Astrocyte (in vitro differentiated cells and primary cell): ENCODE measurements around the gene APBA2. TPM values are rescaled to one million over a fixed set of nuclear protein-coding genes. Genes with fewer than 3 reads are reported as not detected.
A peak's percentile ranks its signal among the peaks of the same experiment; 100 is the strongest.

Experiments used
- DNase-seq: peaks from one replicate; pipeline ENCODE4 v3.0.0-alpha.2; 2010; ENCODE audit warnings: low read depth
- FAIRE-seq: peaks from 2 replicates; lab custom pipeline; 2011; peaks lifted over from hg19 to GRCh38; lab: Jason Lieb, UNC
- H2AFZ ChIP-seq: 2 replicates; pipeline ENCODE4 v1.6.0; 2012; ENCODE audit warnings: low read depth, low read length, inconsistent platforms
- H3K27ac ChIP-seq: 2 replicates; pipeline ENCODE4 v1.5.1; 2011; ENCODE audit warnings: low read depth, low read length, inconsistent platforms
- H3K27me3 ChIP-seq: 2 replicates; pipeline ENCODE4 v1.6.0; 2011; ENCODE audit warnings: low read length, inconsistent platforms; ENCODE audit not compliant: insufficient read depth
- H3K36me3 ChIP-seq: 2 replicates; pipeline ENCODE4 v1.5.1; 2011; ENCODE audit warnings: low read length, inconsistent platforms; ENCODE audit not compliant: insufficient read depth
- H3K4me1 ChIP-seq: 2 replicates; pipeline ENCODE4 v1.5.1; 2011; ENCODE audit warnings: low read length, inconsistent platforms; ENCODE audit not compliant: insufficient read depth
- H3K4me2 ChIP-seq: 2 replicates; pipeline ENCODE4 v1.6.0; 2012; ENCODE audit warnings: low read length, inconsistent platforms
- H3K4me3 ChIP-seq: 2 replicates; pipeline ENCODE4 v1.5.1; 2011; ENCODE audit warnings: low read depth, mild to moderate bottlenecking, low read length, inconsistent platforms; ENCODE audit not compliant: insufficient read depth
- H3K79me2 ChIP-seq: 2 replicates; pipeline ENCODE4 v1.6.0; 2012; ENCODE audit warnings: mild to moderate bottlenecking, low read length, inconsistent platforms; ENCODE audit not compliant: insufficient read depth
- H3K9ac ChIP-seq: 2 replicates; pipeline ENCODE4 v1.6.0; 2012; ENCODE audit warnings: mild to moderate bottlenecking, low read length, inconsistent platforms
- H3K9me3 ChIP-seq: 2 replicates; pipeline ENCODE4 v1.5.1; 2012; ENCODE audit warnings: low read depth, mild to moderate bottlenecking, low read length, inconsistent platforms; ENCODE audit not compliant: insufficient read depth
- H4K20me1 ChIP-seq: 2 replicates; pipeline ENCODE4 v1.6.0; 2012; ENCODE audit warnings: low read length, inconsistent platforms; ENCODE audit not compliant: insufficient read depth
- H3K27ac Mint-ChIP-seq: one replicate; pipeline ENCODE4 v1.8.0; 2021; ENCODE audit warnings: mild to moderate bottlenecking, mixed read lengths; ENCODE audit not compliant: unreplicated experiment
- H3K27me3 Mint-ChIP-seq: one replicate; pipeline ENCODE4 v1.8.0; 2021; ENCODE audit warnings: low read depth, mixed read lengths; ENCODE audit not compliant: unreplicated experiment
- H3K36me3 Mint-ChIP-seq: one replicate; pipeline ENCODE4 v1.8.0; 2021; ENCODE audit warnings: low read depth, mixed read lengths; ENCODE audit not compliant: unreplicated experiment
- H3K4me1 Mint-ChIP-seq: one replicate; pipeline ENCODE4 v1.8.0; 2021; ENCODE audit warnings: low read depth, mixed read lengths; ENCODE audit not compliant: unreplicated experiment
- H3K4me3 Mint-ChIP-seq: one replicate; pipeline ENCODE4 v1.8.0; 2021; ENCODE audit warnings: mild to moderate bottlenecking, moderate library complexity, mixed read lengths; ENCODE audit not compliant: unreplicated experiment
- H3K9me3 Mint-ChIP-seq: one replicate; pipeline ENCODE4 v1.8.0; 2021; ENCODE audit warnings: mild to moderate bottlenecking, mixed read lengths; ENCODE audit not compliant: unreplicated experiment
- EZH2 ChIP-seq: IDR thresholded peaks from 2 replicates; pipeline ENCODE4 v1.6.1; 2012; ENCODE audit warnings: mild to moderate bottlenecking, low read length, inconsistent platforms; ENCODE audit not compliant: insufficient read depth
- total RNA-seq: library from RNA; stranded (reverse); gene quantifications from 2 replicates; pipeline ENCODE4 v1.2.1, GENCODE V29; 2021
- TF ChIP-seq, protein P1 (sequence below): IDR thresholded peaks from 2 replicates; pipeline ENCODE4 v1.5.1; 2011; ENCODE audit warnings: low read depth, mild to moderate bottlenecking, inconsistent platforms, low read length, moderate library complexity; ENCODE audit not compliant: insufficient read depth

APBA2 gene
- total RNA-seq, 1 donor from 2014 or later: 15.2 TPM

DNA sequence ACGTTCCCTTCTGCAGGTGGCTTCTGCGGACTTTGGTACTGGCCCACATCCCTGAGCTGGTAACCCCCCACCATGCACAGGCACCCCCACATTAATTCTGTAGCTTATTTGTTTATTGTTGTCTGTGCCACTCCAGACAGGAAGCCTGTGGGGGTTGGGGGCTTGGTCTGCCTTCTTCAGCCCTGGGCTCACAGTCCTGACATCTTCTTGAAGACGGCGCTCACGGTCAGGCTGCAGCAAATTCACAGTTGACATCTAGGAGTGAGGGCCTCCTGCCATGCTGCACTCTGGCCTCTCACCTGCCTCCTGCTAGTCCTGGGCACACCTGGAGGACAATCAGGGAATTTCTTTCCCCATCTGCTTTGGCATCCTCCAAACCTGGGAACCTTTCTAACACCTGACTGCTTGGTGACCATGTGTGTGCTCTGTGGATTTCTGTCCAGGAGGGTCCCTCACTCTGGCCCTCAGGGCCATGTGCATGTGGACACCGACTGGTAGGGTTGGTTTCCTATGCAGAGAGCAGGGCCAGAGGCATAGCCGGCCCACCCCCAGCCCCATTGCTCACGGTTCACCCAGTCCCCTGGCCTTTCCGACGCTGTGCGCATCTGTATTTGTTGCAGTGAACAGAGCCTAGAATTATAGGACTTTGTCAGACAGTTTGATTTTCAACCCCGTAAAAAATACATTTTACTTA lies 68.8 kb downstream of the APBA2 start:
- Mint-ChIP-seq H3K36me3 (peaks cover 2% of the 10 kb centered on the region), H3K27ac (no peak overlapping the region)
- no peak overlapping the region for H3K27ac ChIP-seq

DNA sequence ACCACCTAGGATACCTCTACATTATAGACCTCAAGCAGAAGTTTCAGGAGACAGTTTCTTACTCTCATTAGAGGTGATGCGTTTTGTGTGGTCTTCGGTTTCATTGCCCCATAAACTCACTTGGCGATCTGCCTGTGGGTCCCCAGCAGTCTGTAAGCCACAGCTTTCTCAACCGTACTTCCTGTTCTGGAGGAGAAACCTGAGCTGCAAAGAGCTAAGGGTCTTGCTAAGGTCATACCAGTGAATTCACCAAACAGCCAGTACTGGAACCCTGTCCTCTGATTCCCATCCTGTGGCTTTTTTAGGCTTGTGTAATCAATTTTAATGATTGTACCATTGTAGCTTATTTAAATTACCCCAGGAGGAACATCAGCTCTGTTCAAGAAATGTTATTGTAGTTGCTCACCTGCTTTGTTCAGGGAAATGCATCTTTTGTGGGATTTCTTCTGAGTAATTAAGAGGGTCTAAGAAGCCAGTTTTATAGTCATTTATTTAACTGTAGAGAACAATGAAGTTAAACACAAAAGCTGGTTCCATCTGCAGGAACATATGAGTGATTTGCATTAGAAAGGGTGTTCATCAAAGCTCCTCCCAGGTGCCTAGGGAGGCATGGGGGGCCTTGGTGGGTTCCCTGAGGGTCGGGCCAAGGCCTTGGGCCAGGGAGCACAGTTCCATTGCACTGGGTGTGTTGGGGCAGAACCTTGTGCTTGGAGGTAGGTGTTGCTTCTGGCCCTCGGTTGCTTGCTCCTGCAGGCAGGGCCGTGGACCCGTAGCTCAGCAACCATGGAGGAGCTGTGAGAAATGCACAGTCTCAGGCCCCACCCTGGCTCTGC lies 69.6 kb downstream of the APBA2 start:
- FAIRE-seq: no peak

More for the DNA sequence above, 68.8 kb downstream of the APBA2 start:
- no peak for DNase-seq
- Mint-ChIP-seq H3K4me1 (peaks cover 16% of the 10 kb centered on the region), H3K9me3 (peaks cover 3% of the 10 kb centered on the region), H3K4me3 (no peak overlapping the region), H3K27me3 (no peaks in the 10 kb centered on the region)
- Histone ChIP-seq H3K79me2 (peaks cover 6% of the 10 kb centered on the region), H4K20me1 (no peaks in the 10 kb centered on the region), H2AFZ (no peak overlapping the region), H3K4me3 (no peak overlapping the region), H3K36me3 (no peaks in the 10 kb centered on the region), H3K4me2 (peak overlapping the region; percentile 74), H3K4me1 (peaks cover 26% of the 10 kb centered on the region), H3K27me3 (no peaks in the 10 kb centered on the region), H3K9me3 (no peaks in the 10 kb centered on the region), H3K9ac (no peak overlapping the region)
- no peak for TF ChIP-seq EZH2
- TF ChIP-seq, protein P1, sequence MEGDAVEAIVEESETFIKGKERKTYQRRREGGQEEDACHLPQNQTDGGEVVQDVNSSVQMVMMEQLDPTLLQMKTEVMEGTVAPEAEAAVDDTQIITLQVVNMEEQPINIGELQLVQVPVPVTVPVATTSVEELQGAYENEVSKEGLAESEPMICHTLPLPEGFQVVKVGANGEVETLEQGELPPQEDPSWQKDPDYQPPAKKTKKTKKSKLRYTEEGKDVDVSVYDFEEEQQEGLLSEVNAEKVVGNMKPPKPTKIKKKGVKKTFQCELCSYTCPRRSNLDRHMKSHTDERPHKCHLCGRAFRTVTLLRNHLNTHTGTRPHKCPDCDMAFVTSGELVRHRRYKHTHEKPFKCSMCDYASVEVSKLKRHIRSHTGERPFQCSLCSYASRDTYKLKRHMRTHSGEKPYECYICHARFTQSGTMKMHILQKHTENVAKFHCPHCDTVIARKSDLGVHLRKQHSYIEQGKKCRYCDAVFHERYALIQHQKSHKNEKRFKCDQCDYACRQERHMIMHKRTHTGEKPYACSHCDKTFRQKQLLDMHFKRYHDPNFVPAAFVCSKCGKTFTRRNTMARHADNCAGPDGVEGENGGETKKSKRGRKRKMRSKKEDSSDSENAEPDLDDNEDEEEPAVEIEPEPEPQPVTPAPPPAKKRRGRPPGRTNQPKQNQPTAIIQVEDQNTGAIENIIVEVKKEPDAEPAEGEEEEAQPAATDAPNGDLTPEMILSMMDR: no peak
- no peak for FAIRE-seq

More for the DNA sequence above, 69.6 kb downstream of the APBA2 start:
- H3K4me3 Mint-ChIP-seq: no peak overlapping the region
- Histone ChIP-seq H3K4me1 (peaks cover 21% of the 10 kb centered on the region), H3K4me3 (peak overlapping the region; percentile 30), H2AFZ (peak overlapping the region; percentile 21), H3K27ac (no peak overlapping the region), H4K20me1 (no peaks in the 10 kb centered on the region), H3K9me3 (no peaks in the 10 kb centered on the region), H3K79me2 (peaks cover 6% of the 10 kb centered on the region), H3K27me3 (no peaks in the 10 kb centered on the region), H3K9ac (no peak overlapping the region), H3K4me2 (peak overlapping the region; percentile 74), H3K36me3 (no peaks in the 10 kb centered on the region)
- H3K9me3 Mint-ChIP-seq: peaks cover 3% of the 10 kb centered on the region
- TF ChIP-seq, protein P1: no peak
- TF ChIP-seq EZH2: no peak
- H3K36me3 Mint-ChIP-seq: peaks cover 2% of the 10 kb centered on the region
- H3K27me3 Mint-ChIP-seq: no peaks in the 10 kb centered on the region
- H3K4me1 Mint-ChIP-seq: peaks cover 16% of the 10 kb centered on the region
- DNase-seq: peak; percentile 81
- H3K27ac Mint-ChIP-seq: no peak overlapping the region
